Measurements from ENCODE around the gene ZPLD1.

GRCh38 chr3:102466001-102466400, 31.2 kb downstream of the ZPLD1 start:
- TF ChIP-seq POLR2AphosphoS5 (IDR thresholded peaks at IDR 0.05; ENCODE audit: low read depth, low read length) = no peak
- TF ChIP-seq POLR2A (IDR thresholded peaks at IDR 0.05; ENCODE audit: low read depth, low read length) = no peak
- no peak for TF ChIP-seq POU2F2 (IDR thresholded peaks at IDR 0.05; ENCODE audit: low read depth, low read length)
